WI38 (cell line): ENCODE results near the gene ANKRD11.
"Not testable (repeated sequence)": the region's sequence is repeated elsewhere in the genome, so short reads cannot be mapped to it uniquely, and the experiment has no call there.

ENCODE experiments used
- H3K4me3 ChIP-seq: 2 replicates; pipeline ENCODE4 v1.5.1; 2011; ENCODE audit warnings: low read depth, mild to moderate bottlenecking, control low read depth, low read length
- TF ChIP-seq, protein P1 (sequence below): IDR thresholded peaks from 2 replicates; pipeline ENCODE4 v1.5.1; 2012; ENCODE audit warnings: low read depth, mild to moderate bottlenecking, control low read depth, low read length

ANKRD11 gene

GRCh38 chr16:89467382-89467781 lies 23.0 kb downstream of the ANKRD11 start:
- TF ChIP-seq, protein P1, sequence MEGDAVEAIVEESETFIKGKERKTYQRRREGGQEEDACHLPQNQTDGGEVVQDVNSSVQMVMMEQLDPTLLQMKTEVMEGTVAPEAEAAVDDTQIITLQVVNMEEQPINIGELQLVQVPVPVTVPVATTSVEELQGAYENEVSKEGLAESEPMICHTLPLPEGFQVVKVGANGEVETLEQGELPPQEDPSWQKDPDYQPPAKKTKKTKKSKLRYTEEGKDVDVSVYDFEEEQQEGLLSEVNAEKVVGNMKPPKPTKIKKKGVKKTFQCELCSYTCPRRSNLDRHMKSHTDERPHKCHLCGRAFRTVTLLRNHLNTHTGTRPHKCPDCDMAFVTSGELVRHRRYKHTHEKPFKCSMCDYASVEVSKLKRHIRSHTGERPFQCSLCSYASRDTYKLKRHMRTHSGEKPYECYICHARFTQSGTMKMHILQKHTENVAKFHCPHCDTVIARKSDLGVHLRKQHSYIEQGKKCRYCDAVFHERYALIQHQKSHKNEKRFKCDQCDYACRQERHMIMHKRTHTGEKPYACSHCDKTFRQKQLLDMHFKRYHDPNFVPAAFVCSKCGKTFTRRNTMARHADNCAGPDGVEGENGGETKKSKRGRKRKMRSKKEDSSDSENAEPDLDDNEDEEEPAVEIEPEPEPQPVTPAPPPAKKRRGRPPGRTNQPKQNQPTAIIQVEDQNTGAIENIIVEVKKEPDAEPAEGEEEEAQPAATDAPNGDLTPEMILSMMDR = no peak
- H3K4me3 ChIP-seq = no peak overlapping the region

GRCh38 chr16:89466920-89467319 lies 23.4 kb downstream of the ANKRD11 start:
- TF ChIP-seq, protein P1 = no peak
- no peak overlapping the region for H3K4me3 ChIP-seq

GRCh38 chr16:89463312-89463711 lies 27.0 kb downstream of the ANKRD11 start:
- H3K4me3 ChIP-seq = not testable (repeated sequence)

GRCh38 chr16:89462639-89463038 lies 27.7 kb downstream of the ANKRD11 start:
- H3K4me3 ChIP-seq = not testable (repeated sequence)

- H3K4me3 ChIP-seq = not testable (repeated sequence)
Measured at GRCh38 chr16:89461890-89462289, 28.5 kb downstream of the ANKRD11 start.

GRCh38 chr16:89460556-89460955 lies 29.8 kb downstream of the ANKRD11 start:
- TF ChIP-seq, protein P1 = no peak
- H3K4me3 ChIP-seq = no peak overlapping the region

DNA sequence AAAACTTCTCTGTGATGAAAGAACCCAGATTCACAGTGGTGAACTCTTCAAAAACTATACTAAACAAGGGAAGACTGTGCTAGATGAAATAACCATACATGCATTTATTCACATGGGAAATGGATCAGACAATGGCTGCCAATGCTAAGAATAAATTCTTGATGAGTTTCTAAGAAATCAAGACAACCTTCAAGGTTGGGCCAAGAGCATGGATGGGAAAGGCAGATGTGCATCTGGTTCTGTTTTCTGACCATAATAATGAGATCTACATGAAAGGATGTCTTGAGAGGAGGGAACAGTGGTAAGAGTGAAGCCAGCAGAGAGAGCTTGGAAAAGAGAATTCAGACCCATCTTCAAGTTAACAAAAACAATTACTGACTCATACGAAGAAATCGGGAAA lies 31.4 kb downstream of the ANKRD11 start:
- TF ChIP-seq, protein P1 = no peak
- no peak overlapping the region for H3K4me3 ChIP-seq

DNA sequence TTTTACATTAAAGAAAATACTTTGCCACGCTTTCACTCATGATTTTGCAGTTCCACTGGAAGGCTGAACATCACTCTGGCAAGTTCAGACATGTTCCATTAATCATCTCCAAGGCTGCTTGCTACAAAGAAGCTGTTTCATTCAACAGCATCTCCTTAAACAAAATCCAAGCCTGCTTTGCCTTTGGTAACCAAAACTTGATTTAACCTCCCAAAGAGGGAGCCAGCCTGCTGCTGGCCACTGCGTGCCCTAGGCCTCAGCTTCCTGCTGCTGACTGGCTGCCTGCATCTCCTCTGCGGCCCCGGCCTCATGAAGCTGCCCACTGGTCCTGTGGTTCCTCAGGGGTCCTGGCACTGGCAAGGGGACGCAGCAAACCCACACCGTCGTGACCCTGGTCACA lies 31.8 kb downstream of the ANKRD11 start:
- H3K4me3 ChIP-seq = no peak overlapping the region
- TF ChIP-seq, protein P1 = no peak

GRCh38 chr16:89456419-89456959 lies 33.9 kb downstream of the ANKRD11 start:
- no peak overlapping the region for H3K4me3 ChIP-seq
- TF ChIP-seq, protein P1 = no peak
